Measurements from ENCODE around the gene DLGAP4. TPM values are rescaled to one million over a fixed set of nuclear protein-coding genes. Genes with fewer than 3 reads are reported as not detected.
A peak's percentile ranks its signal among the peaks of the same experiment; 100 is the strongest.

Gene DLGAP4
- total RNA-seq, 2 donors from 2014 or later = 30.6 to 38.3 TPM

- no peaks in the 10 kb centered on the region for H3K4me1 Mint-ChIP-seq (ENCODE audit: low read depth)
- DNase-seq (no peak), ATAC-seq (replicated peaks in 1 of 2) (no peak)
- no peak overlapping the region for H3K27ac Mint-ChIP-seq
- no peaks in the 10 kb centered on the region for H3K36me3 Mint-ChIP-seq (ENCODE audit: insufficient read depth in 2 of 2)
- H3K4me3 Mint-ChIP-seq = no peak overlapping the region
- no peaks in the 10 kb centered on the region for H3K9me3 Mint-ChIP-seq
- H3K27me3 Mint-ChIP-seq (ENCODE audit: low read depth) = no peaks in the 10 kb centered on the region
Observed at GRCh38 chr20:36446557-36446956, 140.4 kb downstream of the DLGAP4 start.

GRCh38 chr20:36447101-36447500 is 141.0 kb downstream of the DLGAP4 start:
- Mint-ChIP-seq H3K4me3 (no peak overlapping the region), H3K36me3 (ENCODE audit: insufficient read depth in 2 of 2) (no peaks in the 10 kb centered on the region), H3K27ac (no peak overlapping the region), H3K4me1 (ENCODE audit: low read depth) (no peaks in the 10 kb centered on the region), H3K27me3 (ENCODE audit: low read depth) (no peaks in the 10 kb centered on the region), H3K9me3 (no peaks in the 10 kb centered on the region)
- no peak for ATAC-seq (replicated peaks in 1 of 2)
- DNase-seq = no peak

GRCh38 chr20:36449663-36450062 is 143.5 kb downstream of the DLGAP4 start:
- Mint-ChIP-seq H3K36me3 (ENCODE audit: insufficient read depth in 2 of 2) (no peaks in the 10 kb centered on the region), H3K4me3 (no peak overlapping the region), H3K4me1 (ENCODE audit: low read depth) (no peaks in the 10 kb centered on the region), H3K27ac (no peak overlapping the region), H3K9me3 (no peaks in the 10 kb centered on the region), H3K27me3 (ENCODE audit: low read depth) (no peaks in the 10 kb centered on the region)
- ATAC-seq (replicated peaks in 1 of 2) (no peak), DNase-seq (no peak)

GRCh38 chr20:36454332-36454697 is 148.2 kb downstream of the DLGAP4 start:
- H3K4me3 Mint-ChIP-seq = no peak overlapping the region
- no peak for ATAC-seq (replicated peaks in 1 of 2)
- DNase-seq = no peak
- H3K27ac Mint-ChIP-seq = no peak overlapping the region
- no peaks in the 10 kb centered on the region for H3K27me3 Mint-ChIP-seq (ENCODE audit: low read depth)
- H3K4me1 Mint-ChIP-seq (ENCODE audit: low read depth) = peaks cover 5% of the 10 kb centered on the region
- H3K9me3 Mint-ChIP-seq = no peaks in the 10 kb centered on the region
- no peaks in the 10 kb centered on the region for H3K36me3 Mint-ChIP-seq (ENCODE audit: insufficient read depth in 2 of 2)

- no peak overlapping the region for H3K27ac Mint-ChIP-seq
Observed at GRCh38 chr20:36454698-36455427, 148.7 kb downstream of the DLGAP4 start.

GRCh38 chr20:36455972-36456625 is 150.0 kb downstream of the DLGAP4 start:
- ATAC-seq (replicated peaks in 1 of 2) = no peak
- DNase-seq = no peak
- Mint-ChIP-seq H3K4me1 (ENCODE audit: low read depth) (peaks cover 12% of the 10 kb centered on the region), H3K27ac (no peak overlapping the region), H3K36me3 (ENCODE audit: insufficient read depth in 2 of 2) (no peaks in the 10 kb centered on the region), H3K4me3 (no peak overlapping the region), H3K27me3 (ENCODE audit: low read depth) (no peaks in the 10 kb centered on the region), H3K9me3 (no peaks in the 10 kb centered on the region)

More at GRCh38 chr20:36454698-36455427, 148.7 kb downstream of the DLGAP4 start:
- no peaks in the 10 kb centered on the region for H3K36me3 Mint-ChIP-seq (ENCODE audit: insufficient read depth in 2 of 2)
- H3K27me3 Mint-ChIP-seq (ENCODE audit: low read depth) = no peaks in the 10 kb centered on the region
- H3K4me3 Mint-ChIP-seq = no peak overlapping the region
- peaks cover 5% of the 10 kb centered on the region for H3K4me1 Mint-ChIP-seq (ENCODE audit: low read depth)
- ATAC-seq (replicated peaks in 1 of 2) = no peak
- DNase-seq = no peak
- H3K9me3 Mint-ChIP-seq = no peaks in the 10 kb centered on the region

GRCh38 chr20:36460648-36461599 is 154.8 kb downstream of the DLGAP4 start:
- H3K4me3 Mint-ChIP-seq = peak overlapping the region; percentile 69 to 84
- DNase-seq (peak; percentile 85 to 87), ATAC-seq (replicated peaks in 1 of 2) (peak; percentile 77 to 82)
- peaks cover 0 to 6% of the 10 kb centered on the region in 2 donors for H3K36me3 Mint-ChIP-seq (ENCODE audit: insufficient read depth in 2 of 2)
- H3K9me3 Mint-ChIP-seq = no peaks in the 10 kb centered on the region
- no peaks in the 10 kb centered on the region for H3K27me3 Mint-ChIP-seq (ENCODE audit: low read depth)
- H3K27ac Mint-ChIP-seq = peak overlapping the region; percentile 92
- H3K4me1 Mint-ChIP-seq (ENCODE audit: low read depth) = peaks cover 49% of the 10 kb centered on the region

- H3K36me3 Mint-ChIP-seq (ENCODE audit: insufficient read depth in 2 of 2) = peaks cover 0 to 6% of the 10 kb centered on the region in 2 donors
- peaks cover 58% of the 10 kb centered on the region for H3K4me1 Mint-ChIP-seq (ENCODE audit: low read depth)
- no peaks in the 10 kb centered on the region for H3K27me3 Mint-ChIP-seq (ENCODE audit: low read depth)
- ATAC-seq (replicated peaks in 1 of 2) (peak; percentile 14 to 21), DNase-seq (peak; percentile 48 to 54)
- peak overlapping the region; percentile 82 for H3K27ac Mint-ChIP-seq
- no peaks in the 10 kb centered on the region for H3K9me3 Mint-ChIP-seq
- peak overlapping the region; percentile 97 to 98 for H3K4me3 Mint-ChIP-seq
Observed at GRCh38 chr20:36461600-36462439, 155.7 kb downstream of the DLGAP4 start.

- Mint-ChIP-seq H3K27ac (peak overlapping the region; percentile 82), H3K36me3 (ENCODE audit: insufficient read depth in 2 of 2) (peaks cover 0 to 6% of the 10 kb centered on the region in 2 donors), H3K4me3 (peak overlapping the region; percentile 97 to 98), H3K27me3 (ENCODE audit: low read depth) (no peaks in the 10 kb centered on the region), H3K9me3 (no peaks in the 10 kb centered on the region), H3K4me1 (ENCODE audit: low read depth) (peaks cover 66% of the 10 kb centered on the region)
- ATAC-seq (replicated peaks in 1 of 2) = no peak
- DNase-seq = peak in 1 of 2 donors; percentile 19
Observed at GRCh38 chr20:36462440-36463211, 156.5 kb downstream of the DLGAP4 start.

- Mint-ChIP-seq H3K9me3 (no peaks in the 10 kb centered on the region), H3K27me3 (ENCODE audit: low read depth) (no peaks in the 10 kb centered on the region), H3K4me1 (ENCODE audit: low read depth) (peaks cover 74% of the 10 kb centered on the region), H3K36me3 (ENCODE audit: insufficient read depth in 2 of 2) (peaks cover 0 to 6% of the 10 kb centered on the region in 2 donors), H3K4me3 (peak overlapping the region; percentile 97 to 98), H3K27ac (peak overlapping the region; percentile 18)
- DNase-seq (no peak), ATAC-seq (replicated peaks in 1 of 2) (no peak)
Observed at GRCh38 chr20:36463212-36464061, 157.3 kb downstream of the DLGAP4 start.

Data from activated T-cell treated with anti-CD3 and anti-CD28 coated beads, Interleukin-2, amount 50 U/mL, for 72 hours (primary cell).